ENCODE measurements around the gene SPDEF. TPM values are rescaled to one million over a fixed set of nuclear protein-coding genes. Genes with fewer than 3 reads are reported as not detected.

SPDEF gene
- total and polyA plus RNA-seq, 4 donors = 2.6 to 11.8 (median 7.1) TPM

- TF ChIP-seq CTCF (IDR thresholded peaks at IDR 0.05; ENCODE audit: control extremely low read depth, extremely low read depth) = no peak
- Histone ChIP-seq H3K27ac (ENCODE audit: low read depth in 1 of 2, low read length in 1 of 2) (no peak overlapping the region), H3K27me3 (ENCODE audit: control insufficient read depth in 3 of 3, insufficient read depth in 3 of 3, low read length in 2 of 3) (no peaks in the 10 kb centered on the region), H3K4me1 (ENCODE audit: control insufficient read depth in 5 of 5, insufficient read depth in 5 of 5, low read length in 5 of 5) (peaks cover 3 to 40% (median 5%) of the 10 kb centered on the region in 5 donors), H3K9me3 (ENCODE audit: control insufficient read depth in 4 of 4, insufficient read depth in 3 of 4, low read length in 3 of 4) (no peaks in the 10 kb centered on the region), H3K4me3 (no peak overlapping the region), H3K36me3 (ENCODE audit: control insufficient read depth in 4 of 4, insufficient read depth in 4 of 4, low read length in 4 of 4) (peaks cover 0 to 3% (median 0%) of the 10 kb centered on the region in 4 donors), H3K9ac (ENCODE audit: insufficient read depth in 1 of 2, low read length in 2 of 2) (no peak overlapping the region)
- DNase-seq (no peak), ATAC-seq (ENCODE audit: insufficient read depth, low FRiP score) (no peak)
- WGBS, 2 donors = 81 to 90% methylated on average over 3 of the region's 3 CpGs
These were observed 41.6 kb upstream of the SPDEF start for GRCh38 chr6:34597605-34598353.

- no peak for TF ChIP-seq CTCF (IDR thresholded peaks at IDR 0.05; ENCODE audit: control extremely low read depth, extremely low read depth)
- ATAC-seq (ENCODE audit: insufficient read depth, low FRiP score) (no peak), DNase-seq (no peak)
- Histone ChIP-seq H3K9ac (ENCODE audit: insufficient read depth in 1 of 2, low read length in 2 of 2) (no peak overlapping the region), H3K27me3 (ENCODE audit: control insufficient read depth in 3 of 3, insufficient read depth in 3 of 3, low read length in 2 of 3) (no peaks in the 10 kb centered on the region), H3K4me3 (no peak overlapping the region), H3K9me3 (ENCODE audit: control insufficient read depth in 4 of 4, insufficient read depth in 3 of 4, low read length in 3 of 4) (no peaks in the 10 kb centered on the region), H3K27ac (ENCODE audit: low read depth in 1 of 2, low read length in 1 of 2) (no peak overlapping the region), H3K36me3 (ENCODE audit: control insufficient read depth in 4 of 4, insufficient read depth in 4 of 4, low read length in 4 of 4) (peaks cover 0 to 3% (median 0%) of the 10 kb centered on the region in 4 donors), H3K4me1 (ENCODE audit: control insufficient read depth in 5 of 5, insufficient read depth in 5 of 5, low read length in 5 of 5) (peaks cover 3 to 40% (median 5%) of the 10 kb centered on the region in 5 donors)
- 35 to 64% methylated on average over 1 of the region's 1 CpG for WGBS, 2 donors
These were observed 40.7 kb upstream of the SPDEF start for GRCh38 chr6:34596798-34597197.

- Histone ChIP-seq H3K4me1 (ENCODE audit: control insufficient read depth in 5 of 5, insufficient read depth in 5 of 5, low read length in 5 of 5) (peaks cover 2 to 31% (median 4%) of the 10 kb centered on the region in 5 donors), H3K27ac (ENCODE audit: low read depth in 1 of 2, low read length in 1 of 2) (no peak overlapping the region), H3K36me3 (ENCODE audit: control insufficient read depth in 4 of 4, insufficient read depth in 4 of 4, low read length in 4 of 4) (peaks cover 0 to 2% (median 0%) of the 10 kb centered on the region in 4 donors), H3K27me3 (ENCODE audit: control insufficient read depth in 3 of 3, insufficient read depth in 3 of 3, low read length in 2 of 3) (no peaks in the 10 kb centered on the region), H3K4me3 (no peak overlapping the region), H3K9ac (ENCODE audit: insufficient read depth in 1 of 2, low read length in 2 of 2) (no peak overlapping the region), H3K9me3 (ENCODE audit: control insufficient read depth in 4 of 4, insufficient read depth in 3 of 4, low read length in 3 of 4) (no peaks in the 10 kb centered on the region)
- no peak for DNase-seq
- TF ChIP-seq CTCF (IDR thresholded peaks at IDR 0.05; ENCODE audit: control extremely low read depth, extremely low read depth) = no peak
- ATAC-seq (ENCODE audit: insufficient read depth, low FRiP score) = no peak
- 77 to 79% methylated on average over 6 of the region's 6 CpGs for WGBS, 2 donors
These were observed 39.4 kb upstream of the SPDEF start for GRCh38 chr6:34595332-34596184.
